ENCODE data around the gene RASGRF1. TPM values are rescaled to one million over a fixed set of nuclear protein-coding genes. Genes with fewer than 3 reads are reported as not detected.

The RASGRF1 gene
- polyA plus RNA-seq, 3 donors: 0.11 TPM; not detected in 2

GRCh38 chr15:79018960-79019359 lies 71.6 kb downstream of the RASGRF1 start:
- H3K4me3 ChIP-seq (replicated peaks in 1 of 3; ENCODE audit: low read depth in 2 of 3, low read length in 3 of 3): no peak overlapping the region
- H3K4me1 ChIP-seq (ENCODE audit: control insufficient read depth in 1 of 2, insufficient read depth in 2 of 2, low read length in 2 of 2): no peaks in the 10 kb centered on the region
- H3K27ac ChIP-seq (ENCODE audit: low read depth in 1 of 2, low read length in 2 of 2): no peak overlapping the region
- no peak overlapping the region for H3K9ac ChIP-seq (ENCODE audit: insufficient read depth, low read length, poor library complexity, severe bottlenecking)
- no peak overlapping the region for H3K27ac Mint-ChIP-seq
- WGBS (ENCODE audit: insufficient coverage): 90% methylated on average over 2 of the region's 4 CpGs
- TF ChIP-seq, protein P1, sequence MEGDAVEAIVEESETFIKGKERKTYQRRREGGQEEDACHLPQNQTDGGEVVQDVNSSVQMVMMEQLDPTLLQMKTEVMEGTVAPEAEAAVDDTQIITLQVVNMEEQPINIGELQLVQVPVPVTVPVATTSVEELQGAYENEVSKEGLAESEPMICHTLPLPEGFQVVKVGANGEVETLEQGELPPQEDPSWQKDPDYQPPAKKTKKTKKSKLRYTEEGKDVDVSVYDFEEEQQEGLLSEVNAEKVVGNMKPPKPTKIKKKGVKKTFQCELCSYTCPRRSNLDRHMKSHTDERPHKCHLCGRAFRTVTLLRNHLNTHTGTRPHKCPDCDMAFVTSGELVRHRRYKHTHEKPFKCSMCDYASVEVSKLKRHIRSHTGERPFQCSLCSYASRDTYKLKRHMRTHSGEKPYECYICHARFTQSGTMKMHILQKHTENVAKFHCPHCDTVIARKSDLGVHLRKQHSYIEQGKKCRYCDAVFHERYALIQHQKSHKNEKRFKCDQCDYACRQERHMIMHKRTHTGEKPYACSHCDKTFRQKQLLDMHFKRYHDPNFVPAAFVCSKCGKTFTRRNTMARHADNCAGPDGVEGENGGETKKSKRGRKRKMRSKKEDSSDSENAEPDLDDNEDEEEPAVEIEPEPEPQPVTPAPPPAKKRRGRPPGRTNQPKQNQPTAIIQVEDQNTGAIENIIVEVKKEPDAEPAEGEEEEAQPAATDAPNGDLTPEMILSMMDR (IDR thresholded peaks at IDR 0.05): no peak
- H3K9me3 Mint-ChIP-seq: peaks cover 0 to 3% (median 0%) of the 10 kb centered on the region in 7 donors
- H3K4me1 Mint-ChIP-seq: no peaks in the 10 kb centered on the region
- no peaks in the 10 kb centered on the region for H3K79me2 ChIP-seq (ENCODE audit: insufficient read depth, low read length)
- peaks cover 0 to 3% (median 3%) of the 10 kb centered on the region in 3 donors for H3K27me3 Mint-ChIP-seq (ENCODE audit: low read depth in 3 of 3)
- H3K9me3 ChIP-seq (replicated peaks in 1 of 2; ENCODE audit: control insufficient read depth in 1 of 2, insufficient read depth in 1 of 2, low read length in 2 of 2): no peaks in the 10 kb centered on the region
- no peaks in the 10 kb centered on the region for H4K20me1 ChIP-seq (ENCODE audit: insufficient read depth, low read length)
- no peak for DNase-seq
- no peaks in the 10 kb centered on the region for H3K36me3 ChIP-seq (replicated peaks in 1 of 2; ENCODE audit: control insufficient read depth in 1 of 2, insufficient read depth in 2 of 2, low read length in 2 of 2)
- no peak overlapping the region for H2AFZ ChIP-seq (ENCODE audit: insufficient read depth, low read depth, low read length, poor library complexity, severe bottlenecking)
- H3K27me3 ChIP-seq (ENCODE audit: control insufficient read depth in 2 of 2, insufficient read depth in 2 of 2, low read length in 2 of 2): no peaks in the 10 kb centered on the region
- no peaks in the 10 kb centered on the region for H3K36me3 Mint-ChIP-seq
- intact Hi-C loops (cut with micrococcal nuclease): no loop called here
- H3K4me3 Mint-ChIP-seq: no peak overlapping the region
- no peak overlapping the region for H3K4me2 ChIP-seq (replicated peaks; ENCODE audit: extremely low read depth, low read length, poor library complexity, severe bottlenecking)

GRCh38 chr15:79017953-79018352 lies 72.6 kb downstream of the RASGRF1 start:
- Histone ChIP-seq H3K4me1 (ENCODE audit: control insufficient read depth in 1 of 2, insufficient read depth in 2 of 2, low read length in 2 of 2) (no peaks in the 10 kb centered on the region), H3K27me3 (ENCODE audit: control insufficient read depth in 2 of 2, insufficient read depth in 2 of 2, low read length in 2 of 2) (no peaks in the 10 kb centered on the region), H3K9me3 (replicated peaks in 1 of 2; ENCODE audit: control insufficient read depth in 1 of 2, insufficient read depth in 1 of 2, low read length in 2 of 2) (no peaks in the 10 kb centered on the region), H4K20me1 (ENCODE audit: insufficient read depth, low read length) (no peaks in the 10 kb centered on the region), H3K4me3 (replicated peaks in 1 of 3; ENCODE audit: low read depth in 2 of 3, low read length in 3 of 3) (no peak overlapping the region), H2AFZ (ENCODE audit: insufficient read depth, low read depth, low read length, poor library complexity, severe bottlenecking) (no peak overlapping the region), H3K36me3 (replicated peaks in 1 of 2; ENCODE audit: control insufficient read depth in 1 of 2, insufficient read depth in 2 of 2, low read length in 2 of 2) (no peaks in the 10 kb centered on the region), H3K4me2 (replicated peaks; ENCODE audit: extremely low read depth, low read length, poor library complexity, severe bottlenecking) (no peak overlapping the region), H3K27ac (ENCODE audit: low read depth in 1 of 2, low read length in 2 of 2) (no peak overlapping the region), H3K79me2 (ENCODE audit: insufficient read depth, low read length) (no peaks in the 10 kb centered on the region), H3K9ac (ENCODE audit: insufficient read depth, low read length, poor library complexity, severe bottlenecking) (no peak overlapping the region)
- WGBS (ENCODE audit: insufficient coverage): 96% methylated on average over 7 of the region's 7 CpGs
- Mint-ChIP-seq H3K4me3 (no peak overlapping the region), H3K4me1 (no peaks in the 10 kb centered on the region), H3K27me3 (ENCODE audit: low read depth in 3 of 3) (peaks cover 0 to 3% (median 3%) of the 10 kb centered on the region in 3 donors), H3K9me3 (peaks cover 0 to 3% (median 0%) of the 10 kb centered on the region in 7 donors), H3K36me3 (no peaks in the 10 kb centered on the region), H3K27ac (no peak overlapping the region)
- intact Hi-C loops (cut with micrococcal nuclease): no loop called here
- no peak for DNase-seq
- TF ChIP-seq, protein P1 (IDR thresholded peaks at IDR 0.05): no peak
